Mammary epithelial cell (primary cell): ENCODE results near the gene ZPR1.

ENCODE experiments used
- CTCF ChIP-seq, 2 donors: IDR thresholded peaks in 1 of 2; conservative IDR thresholded peaks in 1 of 2; 2 replicates each; pipeline ENCODE4 v1.5.1; 2011 to 2012; ENCODE audit warnings: inconsistent platforms in 2 of 2, low read length in 2 of 2, mild to moderate bottlenecking in 2 of 2, control low read depth in 1 of 2, low read depth in 1 of 2; ENCODE audit not compliant: insufficient read depth in 1 of 2; ENCODE audit errors: extremely low read depth in 1 of 2
- EZH2 ChIP-seq: IDR thresholded peaks from 2 replicates; pipeline ENCODE4 v1.6.1; 2012; ENCODE audit warnings: low read length, inconsistent platforms, borderline replicate concordance

- TF ChIP-seq CTCF (conservative IDR thresholded peaks at IDR 0.05 in 1 of 2, IDR thresholded peaks at IDR 0.05 in 1 of 2; ENCODE audit: extremely low read depth in 1 of 2, insufficient read depth in 1 of 2, low read depth in 1 of 2, low read length in 2 of 2), result no peak
- TF ChIP-seq EZH2, result no peak
Measured at GRCh38 chr11:116738975-116739374, 48.8 kb downstream of the ZPR1 start.
